K562 (cell line): Measurements from ENCODE around the gene AGRN. TPM values are rescaled to one million over a fixed set of nuclear protein-coding genes. Genes with fewer than 3 reads are reported as not detected.

Experiments
- CBX2 ChIP-seq: fragments of 200-600 bp; sonication (generic); IDR thresholded peaks from one replicate; pipeline ENCODE4 v1.6.1; 2012; ENCODE audit warnings: mild to moderate bottlenecking, low read length, inconsistent platforms; ENCODE audit not compliant: insufficient read depth, poor library complexity, severe bottlenecking
- CTCF ChIP-seq, 3 experiments: IDR thresholded peaks in 2 of 3; conservative IDR thresholded peaks in 1 of 3; 2 replicates each; pipeline ENCODE4 v1.5.1; 2011 to 2012; ENCODE audit warnings: low read length in 3 of 3, mild to moderate bottlenecking in 3 of 3, control low read depth in 2 of 3, improper control_type of control experiment in 1 of 3, inconsistent platforms in 1 of 3, low read depth in 1 of 3, mixed read lengths in 1 of 3, moderate library complexity in 1 of 3; ENCODE audit not compliant: insufficient read depth in 2 of 3
- HDAC1 ChIP-seq, 2 experiments: fragments of 450-650 bp; IDR thresholded peaks; 2 replicates each; pipeline ENCODE4 v1.6.1; 2016 to 2017; ENCODE audit warnings: inconsistent platforms in 1 of 2, mild to moderate bottlenecking in 1 of 2, moderate library complexity in 1 of 2
- HEY1 ChIP-seq: fragments of 250-450 bp; sonication (Bioruptor Pico); IDR thresholded peaks from 2 replicates; pipeline ENCODE4 v1.5.0; 2020; ENCODE audit warnings: mild to moderate bottlenecking, moderate library complexity, borderline replicate concordance
- PHF20 ChIP-seq: fragments of 450-650 bp; IDR thresholded peaks from 2 replicates; pipeline ENCODE4 v1.6.1; 2018; ENCODE audit not compliant: partially characterized antibody
- SMAD1 ChIP-seq: fragments of 150-350 bp; IDR thresholded peaks from 2 replicates; pipeline ENCODE4 v1.6.1; 2014; ENCODE audit warnings: low read length, low read depth; ENCODE audit not compliant: partially characterized antibody
- SRF ChIP-seq, 2 experiments: fragments of 250-450, 450-650 bp in 1 of 2; sonication (Bioruptor Pico) in 1 of 2; sonication (generic) in 1 of 2; formaldehyde crosslinking; IDR thresholded peaks; 2 replicates each; pipeline versions ENCODE4 v1.5.0 to v1.5.1; 2020 to 2022; ENCODE audit warnings: mild to moderate bottlenecking in 1 of 2, missing genetic modification reagents in 1 of 2
- THAP7 ChIP-seq: fragments of 250-450 bp; sonication (Bioruptor Pico); IDR thresholded peaks from 2 replicates; pipeline ENCODE4 v1.5.0; 2021
- TSHZ1 ChIP-seq: fragments of 250-450 bp; sonication (Bioruptor Pico); IDR thresholded peaks from 2 replicates; pipeline ENCODE4 v1.4.0; 2020; ENCODE audit warnings: mild to moderate bottlenecking, moderate library complexity
- USF1 ChIP-seq: sonication (generic); formaldehyde crosslinking; IDR thresholded peaks from 2 replicates; pipeline ENCODE4 v1.9.0; 2022; ENCODE audit warnings: mild to moderate bottlenecking, missing genetic modification reagents
- ZBTB9 ChIP-seq: fragments of 450-650 bp; formaldehyde crosslinking; IDR thresholded peaks from 2 replicates; pipeline ENCODE4 v1.4.0; 2020; ENCODE audit warnings: mild to moderate bottlenecking, moderate library complexity
- ZNF134 ChIP-seq: fragments of 250-450 bp; sonication (Bioruptor Pico); conservative IDR thresholded peaks from 2 replicates; pipeline ENCODE4 v1.4.0; 2020
- ZNF143 ChIP-seq: sonication (generic); formaldehyde crosslinking; IDR thresholded peaks from 2 replicates; pipeline ENCODE4 v1.9.0; 2022; ENCODE audit warnings: mild to moderate bottlenecking, missing genetic modification reagents
- ZNF395 ChIP-seq: fragments of 200-800 bp; sonication (Bioruptor generic); IDR thresholded peaks from 2 replicates; pipeline ENCODE4 v1.6.1; 2017; ENCODE audit warnings: missing genetic modification characterization, missing compliant biosample characterization
- ZNF830 ChIP-seq: fragments of 250-450 bp; sonication (Bioruptor Pico); IDR thresholded peaks from 2 replicates; pipeline ENCODE4 v1.5.0; 2021; ENCODE audit warnings: mild to moderate bottlenecking
- polyA plus RNA-seq, 8 experiments: library from polyadenylated mRNA; depleted of rRNA in 4 of 8; stranded (reverse) in 5 of 8; unstranded in 3 of 8; fragments of >200 nt; fragmentation: Nextera tagmentation in 2 of 8; fragmentation: Illumina TruSeq in 1 of 8; extraction: Ambion mirVana in 2 of 8; extraction: Trizol in 1 of 8; gene quantifications; 2 replicates each; pipeline versions ENCODE4 v1.2.1 to v1.2.3, GENCODE V29; 2011 to 2014; ENCODE audit warnings: inconsistent platforms in 1 of 8, missing spikeins in 1 of 8
- total RNA-seq, 7 experiments: library from RNA; depleted of rRNA in 6 of 7; stranded (reverse); fragments of >200 nt in 6 of 7; fragmentation: Illumina TruSeq in 2 of 7; extraction: Trizol in 2 of 7; gene quantifications; 2 replicates each; pipeline versions ENCODE4 v1.2.1 to v1.2.3, GENCODE V29; 2011 to 2021; ENCODE audit warnings: low replicate concordance in 1 of 7

The AGRN gene
- total and polyA plus RNA-seq, 9 of the 15 experiments (the other 6 are each of a cell fraction or from before 2014, with no cell fraction given), result 0.04 to 111 (median 18.1) TPM

GRCh38 chr1:1063945-1064831, 44.3 kb downstream of the AGRN start (continued):
- TF ChIP-seq ZNF395, result peak; percentile 20; the same call in 1 of the 2 replicates
- TF ChIP-seq HEY1 (CRISPR knock-in tag), result no peak
- TF ChIP-seq SRF (CRISPR knock-in tag; IDR thresholded peaks at IDR 0.05), result 0 out of 4 replicates have a peak, but pooled peaks of 1 of the 2 experiments have one; percentile 23
- TF ChIP-seq USF1 (CRISPR knock-in tag), result peak; percentile 48
- no peak for TF ChIP-seq ZNF134
- TF ChIP-seq CTCF (IDR thresholded peaks at IDR 0.05 in 2 of 3, conservative IDR thresholded peaks at IDR 0.05 in 1 of 3; ENCODE audit: insufficient read depth in 2 of 3, low read depth in 1 of 3, low read length in 3 of 3), result peak; percentile 97 to 99 (median 97)
- no peak for TF ChIP-seq SMAD1
- TF ChIP-seq THAP7, result no peak
- TF ChIP-seq CBX2, result no peak
- 0 out of 2 replicates have a peak, but pooled peaks have one; percentile 31 for TF ChIP-seq ZNF143
- TF ChIP-seq HDAC1 (IDR thresholded peaks at IDR 0.05), result peak in 1 of 2 experiments; percentile 79; a peak in 1 of 4 replicates
- TF ChIP-seq TSHZ1 (CRISPR knock-in tag), result no peak
- 0 out of 2 replicates have a peak, but pooled peaks have one; percentile 36 for TF ChIP-seq ZNF830 (CRISPR knock-in tag)
- peak; percentile 31 for TF ChIP-seq PHF20
- peak; percentile 29; the same call in 1 of the 2 replicates for TF ChIP-seq ZBTB9 (CRISPR knock-in tag)
